NCI-H2171 (cell line): Measurements from ENCODE around the gene BCL2.

ENCODE experiments used
- DNase-seq: peaks from one replicate; lab custom pipeline; 2025; lab: John Stamatoyannopoulos, UW

BCL2 gene

GRCh38 chr18:63140038-63140450 is 179.5 kb downstream of the BCL2 start:
- DNase-seq, result no peak

DNA sequence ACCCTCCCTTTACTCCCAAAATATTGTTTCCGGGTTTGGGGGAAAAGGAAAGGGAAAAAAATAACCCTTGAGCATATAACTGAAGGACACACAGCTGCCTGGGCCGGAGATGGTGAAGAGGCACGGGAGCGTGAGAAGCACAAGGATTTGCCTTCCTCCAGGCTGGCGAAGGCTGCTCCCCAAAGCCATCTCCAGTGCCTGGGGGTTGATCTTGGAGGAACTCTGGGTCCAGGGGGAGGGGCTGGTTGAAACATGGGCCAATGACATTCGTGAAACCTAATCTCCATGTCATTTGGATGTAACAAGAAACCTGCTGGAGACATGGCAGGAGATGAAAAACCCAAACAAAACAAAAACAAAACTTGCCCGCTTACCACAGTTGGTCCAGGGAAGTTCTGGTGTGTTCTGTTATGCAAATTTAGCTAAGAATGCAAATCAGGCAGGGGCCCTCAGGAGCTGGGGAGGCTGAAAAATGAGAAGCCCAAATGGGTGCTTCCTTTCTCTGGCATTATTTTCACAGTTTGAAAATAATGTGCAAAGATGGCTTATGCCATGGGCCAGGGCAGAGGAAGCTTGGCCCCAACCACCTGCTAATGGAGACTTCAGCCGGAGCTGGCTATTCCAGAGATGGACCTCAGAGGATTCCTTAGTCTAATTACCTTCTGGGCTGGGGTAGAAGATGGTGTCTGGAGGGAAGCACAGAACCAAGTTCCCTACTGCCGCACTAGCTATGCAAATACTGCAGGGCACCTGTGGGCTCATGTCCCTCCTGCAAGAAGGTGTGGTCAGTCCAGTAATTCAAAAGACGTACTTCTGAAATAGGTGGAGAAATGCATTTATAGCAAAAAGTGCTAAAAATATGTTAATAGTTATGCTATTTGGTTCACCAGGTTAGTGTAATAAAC is 180.9 kb downstream of the BCL2 start:
- DNase-seq, result peak; percentile 76

DNA sequence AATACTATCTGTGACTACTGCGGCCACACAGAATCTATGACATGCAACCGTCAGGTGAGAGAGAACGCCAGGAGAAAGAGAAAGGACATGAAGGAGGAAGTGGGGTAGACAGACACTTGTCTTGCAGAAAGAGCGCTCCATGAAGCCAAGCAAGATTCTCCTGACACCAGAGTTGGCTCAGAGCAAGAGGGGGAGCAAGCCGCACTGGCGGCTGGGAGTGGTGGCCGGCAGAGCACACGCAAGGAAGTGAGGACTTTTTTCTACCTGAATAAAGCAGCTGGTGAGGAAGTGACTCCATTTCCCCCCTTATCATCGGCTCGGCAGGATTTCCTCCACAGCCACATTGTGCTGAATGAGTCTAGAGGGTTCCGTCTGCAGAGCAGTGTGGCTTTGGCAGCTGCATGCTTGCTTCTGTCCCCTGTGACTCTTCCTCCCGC is 181.6 kb downstream of the BCL2 start:
- no peak for DNase-seq

GRCh38 chr18:63135101-63135500 is 184.5 kb downstream of the BCL2 start:
- DNase-seq, result no peak

- DNase-seq, result no peak
These were observed 186.8 kb downstream of the BCL2 start for GRCh38 chr18:63132819-63133200.

GRCh38 chr18:63131959-63132818 is 187.4 kb downstream of the BCL2 start:
- no peak for DNase-seq

DNA sequence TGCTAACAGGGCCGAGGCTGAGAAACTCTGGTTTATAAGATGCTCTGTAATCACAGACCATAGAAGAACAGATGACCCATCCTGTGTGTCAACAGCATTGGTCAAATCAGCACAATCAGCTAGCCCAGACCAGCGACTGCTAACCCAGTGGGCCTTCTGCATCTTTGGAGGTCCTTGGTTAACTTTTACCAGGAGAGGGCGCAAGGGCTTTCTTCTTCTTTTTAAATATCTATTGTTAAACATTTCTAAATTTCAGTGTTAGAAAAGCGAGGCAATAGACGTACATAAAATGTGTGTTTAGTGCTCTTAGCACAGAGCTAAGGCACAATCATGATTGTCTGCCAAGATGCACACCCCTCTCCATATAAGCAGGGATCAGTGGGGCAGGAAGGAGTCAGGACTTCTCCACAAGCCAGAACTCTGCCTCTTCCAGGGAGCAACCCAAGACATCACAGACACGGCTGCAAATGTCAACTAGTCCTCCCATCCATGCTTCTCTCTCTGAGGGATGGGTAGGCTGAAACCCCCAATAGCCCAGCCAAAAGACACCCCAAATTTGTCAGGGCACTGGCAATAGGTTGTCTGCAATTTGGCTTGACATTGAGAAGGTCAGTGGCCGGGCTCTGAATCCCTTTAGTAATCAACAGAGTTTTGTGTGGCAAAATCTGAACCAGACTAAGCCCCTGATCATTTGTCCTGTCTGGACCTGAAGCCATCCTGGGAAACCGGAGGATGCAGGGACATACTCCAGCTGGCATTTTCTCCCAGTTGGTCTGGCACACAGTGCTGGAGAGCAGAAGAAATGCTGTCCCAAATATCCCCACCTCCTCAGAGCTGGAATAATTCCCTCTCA is 188.2 kb downstream of the BCL2 start:
- no peak for DNase-seq

DNA sequence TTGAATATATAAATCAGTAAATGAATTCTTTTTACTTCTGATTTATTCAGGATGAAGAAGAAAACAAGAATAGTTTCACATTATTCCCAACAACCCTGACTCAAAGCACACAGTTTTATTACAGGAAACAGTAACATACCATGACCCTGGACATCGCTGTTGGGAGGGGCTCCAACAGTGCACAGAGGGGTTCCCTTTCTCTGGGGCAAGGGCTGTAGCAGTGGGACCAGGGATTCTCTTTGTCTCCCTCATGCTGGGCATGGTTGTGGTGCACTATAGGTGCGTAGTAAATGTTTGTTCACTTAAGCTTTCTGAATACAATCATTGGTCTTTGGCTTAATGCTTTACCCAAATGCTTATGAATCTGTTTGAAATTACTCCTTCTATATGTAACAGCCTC is 189.4 kb downstream of the BCL2 start:
- DNase-seq, result no peak

GRCh38 chr18:63128237-63128974 is 191.2 kb downstream of the BCL2 start:
- DNase-seq, result no peak

DNA sequence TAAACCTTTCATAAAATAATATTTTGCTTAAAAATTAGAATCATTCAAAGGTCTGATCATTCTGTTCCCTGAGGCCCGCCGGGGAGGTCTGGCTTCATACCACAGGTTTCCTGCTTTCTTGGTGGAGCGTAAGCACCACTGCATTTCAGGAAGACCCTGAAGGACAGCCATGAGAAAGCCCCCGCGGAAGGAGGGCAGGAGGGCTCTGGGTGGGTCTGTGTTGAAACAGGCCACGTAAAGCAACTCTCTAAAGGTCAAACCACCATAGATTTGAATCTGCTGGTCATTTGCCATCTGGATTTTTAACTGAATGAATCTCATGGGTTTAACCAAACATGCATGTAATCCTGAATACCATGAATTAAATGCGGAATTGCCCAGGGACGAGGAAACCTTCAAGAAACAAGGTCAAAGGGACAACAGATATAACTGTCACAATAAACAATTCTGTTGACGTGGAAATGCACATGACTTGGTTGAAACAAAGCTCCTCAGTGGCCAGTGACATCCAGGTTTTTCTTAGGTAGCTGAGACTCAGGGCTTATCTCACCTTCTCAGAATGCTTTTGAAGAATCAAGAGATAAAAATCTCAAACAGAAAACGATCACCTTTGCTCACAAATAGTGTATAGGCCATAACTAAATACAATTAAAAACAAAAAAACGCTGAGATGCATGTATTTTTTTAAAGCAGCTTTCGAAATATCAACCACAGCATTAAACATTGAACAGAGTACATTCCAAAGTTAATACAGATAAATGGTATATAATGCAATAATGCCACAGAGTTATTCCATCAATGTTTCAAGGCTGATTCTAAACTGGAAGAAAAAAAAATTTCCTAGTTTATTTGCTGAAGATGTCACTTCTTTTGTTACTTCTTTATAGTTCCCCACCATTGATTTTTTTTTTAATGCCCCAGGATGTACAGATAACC is 193.2 kb downstream of the BCL2 start:
- DNase-seq, result no peak

- no peak for DNase-seq
These were observed 198.9 kb downstream of the BCL2 start for GRCh38 chr18:63120620-63121019.

DNA sequence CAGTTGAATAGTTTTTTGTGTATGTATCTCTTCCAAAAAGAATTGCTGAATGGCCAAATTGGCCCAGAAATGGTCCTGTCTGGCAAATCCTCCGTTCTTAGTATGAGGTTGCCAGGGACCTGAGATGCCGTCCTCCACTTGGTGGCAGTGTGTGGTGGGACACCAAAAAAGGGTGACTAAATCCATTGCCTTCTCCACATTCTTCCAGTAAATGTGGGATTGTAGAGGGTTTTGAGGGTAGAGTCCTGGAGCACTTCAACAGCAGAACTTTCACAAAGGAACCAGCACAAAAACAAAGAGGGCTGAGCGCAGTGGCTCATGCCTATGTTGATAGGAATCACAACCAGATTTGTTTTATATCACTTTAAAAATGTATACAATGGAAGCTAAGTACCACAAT is 199.9 kb downstream of the BCL2 start:
- no peak for DNase-seq

GRCh38 chr18:63113899-63114565 is 205.5 kb downstream of the BCL2 start:
- no peak for DNase-seq

- DNase-seq, result no peak
These were observed 206.9 kb downstream of the BCL2 start for GRCh38 chr18:63112706-63113105.

DNA sequence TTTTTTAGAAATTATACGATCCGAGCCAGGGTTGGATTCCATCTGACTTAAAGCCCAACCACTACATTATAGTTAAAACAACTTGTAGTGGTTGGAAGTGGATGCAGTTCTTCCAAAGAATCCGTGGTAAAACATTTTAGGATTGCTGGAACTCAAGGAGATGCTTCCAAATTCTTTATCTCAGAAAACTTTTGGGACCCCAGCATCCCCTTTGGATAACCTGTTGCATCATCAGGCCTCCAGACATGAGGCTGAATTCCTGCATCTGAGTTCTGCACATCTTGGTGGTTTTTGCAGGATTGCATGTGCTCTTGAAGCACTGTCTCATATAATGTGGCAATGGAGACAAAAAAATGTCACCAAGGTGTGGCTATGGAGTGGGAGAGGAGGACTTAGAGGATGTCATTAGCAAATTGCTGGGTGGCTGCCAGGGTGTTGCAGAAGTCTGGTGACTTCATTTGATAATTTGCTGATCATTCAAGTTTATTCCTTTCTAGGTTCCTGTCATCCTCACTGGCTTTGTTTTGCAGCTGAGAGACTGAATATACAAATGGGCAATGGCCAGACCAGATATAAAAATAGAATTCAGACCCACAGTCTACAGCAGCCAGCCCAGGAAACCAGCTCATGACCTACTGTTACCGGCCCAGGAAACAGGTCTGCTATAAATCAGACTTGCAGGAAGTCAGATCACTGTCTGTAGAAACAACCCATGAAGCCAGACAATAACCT is 207.7 kb downstream of the BCL2 start:
- no peak for DNase-seq

- no peak for DNase-seq
These were observed 209.8 kb downstream of the BCL2 start for GRCh38 chr18:63109802-63110201.

- no peak for DNase-seq
These were observed 210.5 kb downstream of the BCL2 start for GRCh38 chr18:63109022-63109421.

GRCh38 chr18:63107931-63108330 is 211.6 kb downstream of the BCL2 start:
- no peak for DNase-seq
